AG09309 (cell line): ENCODE data around the gene ESRP2.

Experiments used
- DNase-seq: peaks from one replicate; pipeline ENCODE4 v3.0.0-alpha.2; 2010; ENCODE audit warnings: low read depth
- H3K4me3 ChIP-seq: 2 replicates; pipeline ENCODE4 v1.5.1; 2011; ENCODE audit warnings: mild to moderate bottlenecking, low read depth, low read length, moderate library complexity; ENCODE audit not compliant: control insufficient read depth
- TF ChIP-seq, protein P1 (sequence below): IDR thresholded peaks from 2 replicates; pipeline ENCODE4 v1.5.1; 2011; ENCODE audit warnings: mild to moderate bottlenecking, low read depth, low read length, inconsistent platforms; ENCODE audit not compliant: insufficient read depth, control insufficient read depth; ENCODE audit errors: missing control alignments

ESRP2 gene

DNA sequence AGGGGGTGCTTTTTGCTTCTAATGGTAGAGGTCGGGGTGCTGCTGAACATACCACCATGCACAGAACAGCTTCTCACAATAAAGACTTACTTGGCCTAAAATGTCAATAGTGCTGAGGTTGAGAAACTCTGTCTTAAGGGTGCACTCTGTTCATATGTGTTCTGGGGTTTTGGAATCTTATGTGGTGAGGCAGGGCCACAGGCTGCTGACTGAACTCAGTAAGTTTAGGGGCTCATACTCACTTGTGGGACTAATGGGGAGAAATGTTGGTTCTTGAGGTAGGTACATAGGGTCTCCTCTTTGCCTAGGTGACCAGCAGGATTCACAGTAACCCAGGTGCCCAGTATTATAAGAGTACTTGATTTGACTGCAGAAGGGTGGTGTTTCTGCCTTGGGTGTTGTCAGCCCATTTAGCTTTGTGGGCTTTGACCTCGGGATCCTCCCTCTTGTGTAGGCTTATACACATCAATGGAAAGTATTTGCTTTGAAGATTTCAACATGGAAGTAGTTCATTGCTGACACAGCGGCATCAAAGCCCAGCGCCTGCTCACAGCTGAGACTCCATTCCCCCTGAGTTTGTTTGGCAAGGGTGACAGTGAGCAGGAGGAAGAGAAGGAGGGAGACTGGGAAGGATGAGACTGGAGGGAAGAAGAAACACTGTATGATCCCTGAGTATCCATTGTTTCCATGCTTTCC is 45.6 kb upstream of the ESRP2 start:
- TF ChIP-seq, protein P1, sequence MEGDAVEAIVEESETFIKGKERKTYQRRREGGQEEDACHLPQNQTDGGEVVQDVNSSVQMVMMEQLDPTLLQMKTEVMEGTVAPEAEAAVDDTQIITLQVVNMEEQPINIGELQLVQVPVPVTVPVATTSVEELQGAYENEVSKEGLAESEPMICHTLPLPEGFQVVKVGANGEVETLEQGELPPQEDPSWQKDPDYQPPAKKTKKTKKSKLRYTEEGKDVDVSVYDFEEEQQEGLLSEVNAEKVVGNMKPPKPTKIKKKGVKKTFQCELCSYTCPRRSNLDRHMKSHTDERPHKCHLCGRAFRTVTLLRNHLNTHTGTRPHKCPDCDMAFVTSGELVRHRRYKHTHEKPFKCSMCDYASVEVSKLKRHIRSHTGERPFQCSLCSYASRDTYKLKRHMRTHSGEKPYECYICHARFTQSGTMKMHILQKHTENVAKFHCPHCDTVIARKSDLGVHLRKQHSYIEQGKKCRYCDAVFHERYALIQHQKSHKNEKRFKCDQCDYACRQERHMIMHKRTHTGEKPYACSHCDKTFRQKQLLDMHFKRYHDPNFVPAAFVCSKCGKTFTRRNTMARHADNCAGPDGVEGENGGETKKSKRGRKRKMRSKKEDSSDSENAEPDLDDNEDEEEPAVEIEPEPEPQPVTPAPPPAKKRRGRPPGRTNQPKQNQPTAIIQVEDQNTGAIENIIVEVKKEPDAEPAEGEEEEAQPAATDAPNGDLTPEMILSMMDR = no peak
- DNase-seq = no peak
- H3K4me3 ChIP-seq = no peak overlapping the region

- TF ChIP-seq, protein P1 = no peak
- H3K4me3 ChIP-seq = no peak overlapping the region
- DNase-seq = no peak
Observed at GRCh38 chr16:68279726-68280558, 44.0 kb upstream of the ESRP2 start.

DNA sequence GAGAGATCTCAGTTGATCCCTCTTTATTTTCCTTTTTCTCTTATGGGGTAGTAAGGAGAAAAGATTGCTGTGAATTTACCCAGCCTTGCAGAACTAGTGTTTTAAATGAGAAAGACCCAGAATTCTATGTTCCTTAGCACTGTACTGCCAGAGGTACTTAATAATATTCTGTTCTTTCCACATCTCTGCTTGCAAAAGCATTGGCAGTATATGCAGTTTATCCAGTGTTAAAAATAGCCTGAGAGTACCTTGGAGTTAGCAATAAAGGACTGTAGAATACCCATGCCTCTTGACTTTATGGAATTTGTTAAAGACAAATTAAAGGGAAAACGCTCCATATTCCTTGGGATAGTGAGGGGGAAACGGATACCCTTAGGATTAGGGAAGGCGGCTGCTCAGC is 40.3 kb upstream of the ESRP2 start:
- no peak for DNase-seq
- H3K4me3 ChIP-seq = no peak overlapping the region
- TF ChIP-seq, protein P1 = no peak

DNA sequence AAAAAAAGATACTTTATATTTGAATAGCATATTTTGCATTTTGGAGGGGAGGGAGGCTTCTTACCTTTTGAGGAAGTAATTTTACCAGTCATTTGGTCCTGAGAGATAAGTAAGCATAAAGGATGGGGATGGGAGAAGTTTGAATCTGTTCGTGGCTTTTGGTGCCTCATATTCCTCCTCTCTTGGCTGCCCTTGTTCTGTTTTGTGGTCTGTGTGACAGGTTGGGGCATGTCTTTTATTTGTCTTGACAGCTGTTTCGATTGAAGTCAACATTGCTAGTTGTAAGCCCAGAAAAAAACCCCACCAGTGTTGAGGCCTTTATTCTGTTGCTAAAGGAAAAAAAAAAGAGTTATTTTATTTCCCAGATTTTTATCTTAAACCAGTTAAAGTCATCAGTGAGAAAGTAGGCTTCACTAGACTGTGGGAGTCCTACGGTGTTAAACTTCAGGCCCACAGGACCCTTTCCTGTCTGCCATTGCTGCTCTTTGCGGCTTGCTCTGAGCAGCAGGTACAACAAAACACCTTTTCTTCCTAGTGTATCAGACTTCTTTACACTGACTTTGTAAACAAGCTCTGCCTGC is 39.8 kb upstream of the ESRP2 start:
- H3K4me3 ChIP-seq = no peak overlapping the region

DNA sequence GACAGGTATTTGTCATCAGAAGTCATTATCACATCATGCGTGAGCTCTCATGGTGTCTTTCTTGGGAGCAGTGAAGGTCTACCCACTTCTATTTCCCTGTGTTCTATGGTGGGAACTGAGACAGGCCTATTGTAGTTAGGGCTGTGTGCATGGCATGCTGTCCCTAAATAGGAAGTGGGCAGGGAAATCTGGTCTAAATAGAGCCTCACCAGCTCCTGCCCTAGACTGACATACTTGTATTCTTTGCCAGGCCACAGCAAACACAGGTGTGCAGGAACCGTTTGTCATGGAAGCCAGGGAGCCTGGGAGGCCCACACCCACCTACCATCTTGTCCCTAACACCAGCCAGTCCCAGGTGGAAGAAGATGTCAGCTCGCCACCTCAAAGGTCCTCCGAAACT is 38.5 kb upstream of the ESRP2 start:
- no peak for DNase-seq
- H3K4me3 ChIP-seq = no peak overlapping the region
- TF ChIP-seq, protein P1 = no peak

More for the DNA sequence above, 39.8 kb upstream of the ESRP2 start:
- DNase-seq = no peak
- TF ChIP-seq, protein P1 = no peak

DNA sequence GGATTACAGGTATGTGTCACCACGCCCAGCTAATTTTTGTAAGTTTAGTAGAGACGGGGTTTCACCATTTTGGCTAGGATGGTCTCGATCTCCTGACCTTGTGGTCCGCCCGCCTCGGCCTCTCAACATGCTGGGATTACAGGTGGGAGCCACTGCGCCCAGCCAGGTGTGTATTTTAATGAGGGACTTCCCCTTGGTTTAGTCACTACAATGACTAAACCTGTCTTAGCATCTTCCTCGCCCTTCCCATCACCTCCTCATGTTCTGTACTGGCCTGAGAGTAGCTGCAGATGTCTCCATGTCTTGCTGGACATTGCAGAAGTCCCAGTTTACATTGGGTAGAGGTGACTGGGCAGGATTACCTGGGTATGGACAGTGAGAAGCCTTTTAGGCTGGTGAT is 38.0 kb upstream of the ESRP2 start:
- TF ChIP-seq, protein P1 = no peak
- H3K4me3 ChIP-seq = no peak overlapping the region
- no peak for DNase-seq
